Activated CD8-positive, alpha-beta memory T cell treated with anti-CD3 and anti-CD28 coated beads, Interleukin-2, amount 50 U/mL, for 1 hour (primary cell): Measurements from ENCODE around the gene ADCY10.
"Not testable (repeated sequence)": the region's sequence is repeated elsewhere in the genome, so short reads cannot be mapped to it uniquely, and the experiment has no call there.

Source experiments
- DNase-seq: peaks from one replicate; pipeline ENCODE4 v3.0.0-alpha.2; 2020; ENCODE audit errors: extremely low read depth

Gene ADCY10

DNA sequence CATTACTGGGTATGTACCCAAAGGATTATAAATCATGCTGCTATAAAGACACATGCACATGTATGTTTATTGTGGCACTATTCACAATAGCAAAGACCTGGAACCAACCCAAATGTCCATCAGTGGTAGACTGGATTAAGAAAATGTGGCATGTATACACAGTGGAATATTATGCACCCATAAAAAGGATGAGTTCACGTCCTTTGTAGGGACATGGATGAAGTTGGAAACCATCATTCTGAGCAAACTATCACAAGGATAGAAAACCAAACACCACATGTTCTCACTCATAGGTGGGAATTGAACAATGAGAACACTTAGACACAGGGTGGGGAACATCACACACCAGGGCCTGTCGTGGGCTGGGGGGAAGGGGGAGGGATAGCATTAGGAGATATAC, 26.7 kb downstream of the ADCY10 start:
- DNase-seq = not testable (repeated sequence)

DNA sequence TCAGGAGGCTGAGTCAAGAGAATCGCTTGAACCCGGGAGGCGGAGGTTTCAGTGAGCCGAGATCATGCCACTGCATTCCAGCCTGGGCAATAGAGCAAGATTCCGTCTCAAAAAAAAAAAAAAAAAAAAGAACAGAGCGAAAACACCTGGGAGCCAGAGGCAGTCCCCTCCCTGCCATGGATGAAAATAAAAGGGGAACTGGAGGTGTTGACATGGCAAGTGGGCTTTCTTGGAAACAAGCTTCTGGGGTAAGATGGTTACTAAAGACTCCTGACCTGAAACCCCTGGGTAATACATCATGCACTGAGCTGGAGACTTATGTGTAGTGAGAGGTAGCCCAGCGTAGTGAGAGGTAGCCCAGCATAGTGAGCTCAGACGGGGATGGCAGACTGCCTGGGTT, 31.6 kb downstream of the ADCY10 start:
- DNase-seq = no peak

DNA sequence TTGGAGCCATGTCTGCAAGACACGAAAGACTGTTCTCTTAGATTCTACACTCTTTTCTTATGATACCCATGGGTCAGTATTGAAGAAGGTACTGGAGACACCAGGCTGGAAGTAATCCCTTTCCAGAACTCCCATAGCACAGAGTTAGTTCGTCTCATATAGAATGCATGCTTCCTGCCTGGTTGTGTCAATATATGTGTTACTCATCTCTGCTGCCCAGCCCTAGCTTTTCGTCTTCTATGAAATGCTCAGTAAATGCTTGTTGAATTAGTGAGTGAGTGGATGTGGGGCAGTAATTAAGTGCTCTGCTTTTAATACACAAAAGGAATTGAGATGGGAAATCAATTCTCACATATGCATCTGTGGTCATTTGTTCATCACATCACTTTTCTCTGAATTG, 32.1 kb downstream of the ADCY10 start:
- no peak for DNase-seq

DNA sequence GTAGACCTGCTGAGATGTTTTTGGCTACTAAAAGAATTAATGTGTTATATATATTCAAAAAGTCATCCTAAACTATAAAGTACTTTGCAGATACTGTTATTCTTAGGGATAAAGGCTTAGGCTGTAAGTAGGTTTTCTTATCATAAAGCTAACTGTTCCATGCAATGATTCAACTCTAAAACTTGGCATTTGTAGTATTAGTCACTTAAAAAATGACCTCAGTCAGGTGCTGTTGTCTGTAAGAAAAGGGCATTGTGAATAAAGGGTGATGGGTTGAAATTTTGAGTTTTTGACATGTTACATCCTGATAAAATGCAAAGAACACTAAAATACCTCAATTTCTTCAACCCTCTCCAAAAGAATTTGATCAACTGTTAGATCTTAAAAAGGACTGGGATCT, 32.9 kb downstream of the ADCY10 start:
- no peak for DNase-seq

DNA sequence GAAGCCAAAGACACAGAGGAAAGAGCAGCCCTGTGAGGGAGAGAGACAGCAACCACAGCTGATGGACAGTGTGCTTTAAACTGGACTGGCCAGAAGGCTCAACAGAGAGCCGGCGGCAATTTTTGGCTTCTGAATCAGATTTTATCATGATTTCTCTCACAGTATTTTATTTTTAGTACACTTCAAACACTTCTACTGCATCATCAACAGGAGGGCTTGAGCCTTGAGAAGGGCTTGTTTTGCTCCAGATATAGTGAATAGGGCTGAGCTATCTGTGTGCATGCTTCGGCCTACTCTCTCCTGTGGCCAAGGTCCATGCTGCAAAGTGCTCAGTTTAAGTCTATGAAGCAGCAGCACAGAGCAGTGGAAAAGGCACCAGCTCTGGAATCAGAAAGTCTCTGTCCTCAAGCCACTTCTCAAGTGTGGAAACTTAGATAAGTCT, 33.3 kb downstream of the ADCY10 start:
- DNase-seq = no peak

DNA sequence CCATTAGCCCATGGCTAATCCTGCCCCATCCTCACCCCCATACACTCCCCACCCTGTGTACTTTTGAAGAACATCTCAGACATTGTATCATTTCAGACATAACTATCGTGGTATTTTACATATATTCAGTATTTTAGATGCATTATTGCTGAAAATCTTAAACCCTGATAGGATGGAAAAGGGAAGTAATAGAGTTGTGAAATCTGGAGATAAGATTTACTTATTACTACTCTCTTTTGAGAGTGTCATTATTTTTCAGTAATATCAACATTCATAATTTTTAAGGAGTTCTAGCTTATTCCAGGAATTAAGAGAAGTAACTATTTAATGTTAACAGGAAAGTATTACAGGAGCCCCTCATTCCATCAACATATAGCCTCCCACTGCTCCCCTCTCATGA, 34.4 kb downstream of the ADCY10 start:
- no peak for DNase-seq

DNA sequence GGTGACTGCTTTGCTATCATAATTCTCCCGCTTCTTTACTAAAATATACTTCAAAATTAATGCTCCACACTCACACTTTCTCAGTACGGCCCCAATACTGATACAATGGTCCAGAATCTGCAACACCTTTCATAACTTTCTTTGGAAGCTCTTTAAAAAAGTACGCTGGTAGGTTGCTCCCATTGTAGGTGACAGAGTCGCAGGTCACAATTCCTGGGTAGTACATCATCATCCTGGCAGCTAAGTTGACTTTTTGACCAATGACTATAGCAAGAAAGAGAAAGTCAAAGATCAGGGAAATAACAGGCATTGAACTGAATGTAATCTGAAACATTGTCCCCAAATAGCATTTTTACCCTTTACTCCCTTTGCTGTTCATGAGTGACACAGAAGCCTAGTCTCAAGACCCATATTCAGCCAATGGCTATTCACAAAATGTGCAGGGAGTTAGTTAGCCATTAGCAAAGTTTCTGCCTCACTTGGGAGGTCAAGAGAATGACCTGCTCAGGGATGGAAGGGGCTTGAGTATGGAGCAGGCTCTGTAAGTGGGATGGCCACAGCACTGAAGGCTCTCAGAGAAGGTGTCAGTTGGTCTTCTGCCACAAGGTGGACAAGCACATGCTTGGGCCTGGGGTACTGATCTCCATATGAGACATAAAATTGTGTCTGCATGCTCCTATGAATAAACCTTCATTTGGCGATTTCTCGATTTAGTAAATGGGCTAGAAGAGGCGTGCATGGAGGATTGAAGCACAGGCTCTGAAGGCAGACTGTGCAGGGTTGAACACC, 35.4 kb downstream of the ADCY10 start:
- no peak for DNase-seq

DNA sequence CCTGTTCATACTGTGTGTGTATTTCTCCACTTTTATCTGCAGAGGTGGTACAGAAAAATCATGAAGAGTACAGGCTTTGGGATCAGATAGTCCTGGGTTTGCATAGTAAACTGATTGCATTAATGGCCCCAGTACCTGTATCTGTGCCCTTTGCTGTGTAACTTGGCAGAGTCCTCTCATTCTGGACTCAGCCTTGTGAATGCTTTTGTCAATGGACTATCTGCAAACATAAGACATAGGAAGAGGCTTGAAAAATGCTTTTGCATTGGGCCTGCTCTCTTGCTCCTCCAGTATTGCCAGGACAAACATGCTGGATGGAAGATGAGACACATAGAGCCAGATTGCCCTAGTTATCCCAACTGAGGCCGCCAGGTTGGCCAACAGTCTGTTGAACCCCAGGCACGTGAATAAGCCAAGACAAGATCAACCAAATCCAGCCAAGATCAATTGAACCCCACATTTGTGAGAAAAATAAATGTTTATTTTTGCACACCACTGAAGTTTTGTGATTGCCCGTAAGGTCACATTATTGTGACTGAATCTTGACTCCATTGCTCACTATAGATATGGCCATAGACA, 37.2 kb downstream of the ADCY10 start:
- DNase-seq = no peak

DNA sequence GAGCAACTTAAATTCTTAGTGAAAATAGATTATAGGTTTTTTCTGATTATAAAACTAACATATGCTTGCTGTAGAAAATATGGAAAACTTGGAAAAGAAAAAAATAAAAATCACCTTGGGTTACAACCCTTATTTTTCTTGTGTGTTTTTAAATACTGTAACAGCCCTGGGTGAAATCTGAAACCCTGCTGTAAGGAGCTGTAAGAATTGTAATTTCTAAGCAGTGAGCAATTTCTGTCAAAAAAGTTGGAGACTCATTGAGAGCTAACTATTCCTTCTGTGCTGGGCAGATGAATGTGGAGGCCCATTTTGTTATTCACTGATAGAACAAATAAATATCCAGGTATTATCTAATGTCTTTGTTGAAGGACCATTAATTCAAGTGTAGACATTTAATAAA, 42.6 kb downstream of the ADCY10 start:
- no peak for DNase-seq

DNA sequence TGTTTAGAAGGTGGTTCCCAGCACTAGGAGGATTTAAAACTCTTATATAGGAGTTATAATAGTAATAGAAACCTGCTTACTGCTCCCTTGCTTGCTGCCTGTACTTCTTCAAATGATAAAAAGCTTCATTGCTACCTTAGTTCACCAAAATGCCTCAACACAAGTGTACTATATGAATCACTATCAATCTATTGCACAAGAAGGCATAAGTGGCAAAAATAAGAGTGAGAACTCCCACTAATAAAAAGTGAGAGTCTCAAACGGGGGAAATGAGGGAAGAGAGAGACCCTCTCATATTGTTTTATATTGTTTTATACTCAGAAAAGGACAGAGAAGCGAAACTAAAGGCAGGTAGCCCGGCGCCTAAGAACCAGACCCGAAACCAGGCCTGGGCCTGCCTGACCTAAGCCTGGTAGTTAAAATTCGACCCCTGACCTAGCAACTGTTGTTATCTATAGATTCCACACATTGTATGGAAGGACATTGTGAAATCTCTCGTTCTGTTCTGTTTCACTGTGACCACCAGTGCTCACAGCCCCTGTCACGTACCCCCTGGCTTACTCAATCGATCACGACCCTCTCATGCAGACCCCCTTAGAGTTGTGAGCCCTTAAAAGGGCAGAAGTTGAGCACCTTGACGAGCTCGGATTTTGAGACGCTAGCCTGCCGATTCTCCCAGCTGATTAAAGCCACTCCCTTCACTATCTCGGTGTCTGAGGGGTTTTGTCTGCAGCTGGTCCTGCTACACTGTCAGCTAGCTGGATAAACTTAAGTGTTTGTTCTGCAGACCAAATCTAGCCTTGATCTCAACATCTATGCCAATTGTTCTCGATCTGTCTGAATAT, 44.6 kb downstream of the ADCY10 start:
- DNase-seq = not testable (repeated sequence)

DNA sequence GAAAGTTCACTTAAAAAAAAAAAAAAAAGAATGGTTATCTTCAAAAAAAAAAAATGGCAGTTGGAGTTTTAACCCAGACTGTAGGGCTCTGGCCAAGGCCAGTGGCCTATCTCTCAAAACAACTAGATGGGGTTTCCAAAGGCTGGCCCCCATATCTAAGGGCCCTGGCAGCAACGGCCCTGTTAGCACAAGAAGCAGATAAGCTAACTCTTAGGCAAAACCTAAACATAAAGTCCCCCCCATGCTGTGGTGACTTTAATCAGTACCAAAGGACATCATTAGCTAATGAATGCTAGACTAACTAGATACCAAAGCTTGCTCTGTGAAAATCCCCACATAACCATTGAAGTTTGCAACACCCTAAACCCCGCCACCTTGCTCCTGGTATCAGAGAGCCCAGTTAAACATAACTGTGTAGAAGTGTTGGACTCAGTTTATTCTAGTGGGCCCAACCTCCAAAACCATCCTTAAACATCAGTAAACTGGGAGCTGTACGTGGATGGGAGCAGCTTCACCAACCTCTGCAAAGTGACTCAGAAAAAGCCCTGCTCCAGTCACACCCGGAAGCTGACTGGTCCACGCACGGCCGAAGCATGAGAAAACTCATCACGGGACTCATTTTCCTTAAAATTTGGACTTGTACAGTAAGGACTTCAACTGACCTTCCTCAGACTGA, 47.1 kb downstream of the ADCY10 start:
- not testable (repeated sequence) for DNase-seq

DNA sequence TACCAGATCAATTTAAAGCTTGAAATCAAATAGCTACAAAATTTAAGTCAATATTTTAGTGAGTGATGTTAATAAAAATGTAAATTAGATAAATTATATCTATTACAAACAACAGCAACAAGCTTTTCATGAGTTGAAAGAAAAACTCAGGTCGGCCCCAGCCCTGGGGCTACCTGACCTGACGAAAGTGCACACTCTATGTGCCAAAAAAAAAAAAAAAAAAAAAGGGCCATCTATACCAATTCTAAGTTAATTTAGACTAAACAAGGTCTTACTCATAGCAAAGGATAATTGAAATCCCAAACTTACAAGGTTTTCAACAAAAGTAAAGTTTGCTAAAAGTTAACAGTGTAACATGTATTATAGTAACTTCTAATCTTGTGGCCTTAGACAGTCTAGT, 47.6 kb downstream of the ADCY10 start:
- DNase-seq = not testable (repeated sequence)

DNA sequence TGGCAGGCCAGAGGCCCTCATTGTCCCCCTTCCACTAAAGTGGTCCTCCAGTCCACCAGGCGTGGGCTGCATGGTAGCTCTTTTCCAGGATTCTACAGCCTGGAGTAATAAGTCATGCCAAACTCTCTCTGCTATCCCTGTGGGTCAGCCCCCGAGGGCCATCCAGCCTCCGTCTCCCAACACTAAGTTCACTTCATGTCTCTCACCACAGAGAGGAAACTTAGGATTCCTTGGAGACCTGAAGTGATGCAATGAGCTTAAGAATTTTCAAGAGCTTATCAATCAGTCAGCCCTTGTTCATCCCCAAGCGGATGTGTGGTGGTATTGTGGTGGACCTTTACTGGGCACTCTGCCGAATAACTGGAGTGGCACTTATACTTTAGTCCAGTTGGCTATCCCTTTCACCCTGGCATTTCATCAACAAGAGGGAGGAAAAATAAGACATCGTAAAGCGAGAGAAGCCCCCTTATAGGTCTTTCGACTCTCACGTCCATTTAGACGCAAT, 48.1 kb downstream of the ADCY10 start:
- not testable (repeated sequence) for DNase-seq

DNA sequence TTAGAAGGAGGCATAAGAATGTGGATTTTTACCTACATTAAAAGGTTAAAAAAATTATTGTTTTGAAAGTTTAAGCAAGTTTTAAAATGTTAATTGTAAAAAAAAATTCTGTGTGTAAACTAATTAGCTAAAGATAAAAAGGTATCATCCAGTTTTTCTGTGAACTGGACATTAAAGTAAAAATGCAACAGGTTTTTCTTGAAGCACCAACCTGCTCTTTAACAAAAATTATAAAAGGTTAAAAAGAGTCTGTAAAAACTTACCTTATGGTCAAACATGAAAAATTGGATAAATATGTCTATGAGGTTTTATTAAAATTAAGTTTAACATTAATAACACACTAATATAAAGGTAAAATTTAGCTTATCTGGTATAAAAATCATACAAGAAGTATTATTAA, 48.7 kb downstream of the ADCY10 start:
- not testable (repeated sequence) for DNase-seq

DNA sequence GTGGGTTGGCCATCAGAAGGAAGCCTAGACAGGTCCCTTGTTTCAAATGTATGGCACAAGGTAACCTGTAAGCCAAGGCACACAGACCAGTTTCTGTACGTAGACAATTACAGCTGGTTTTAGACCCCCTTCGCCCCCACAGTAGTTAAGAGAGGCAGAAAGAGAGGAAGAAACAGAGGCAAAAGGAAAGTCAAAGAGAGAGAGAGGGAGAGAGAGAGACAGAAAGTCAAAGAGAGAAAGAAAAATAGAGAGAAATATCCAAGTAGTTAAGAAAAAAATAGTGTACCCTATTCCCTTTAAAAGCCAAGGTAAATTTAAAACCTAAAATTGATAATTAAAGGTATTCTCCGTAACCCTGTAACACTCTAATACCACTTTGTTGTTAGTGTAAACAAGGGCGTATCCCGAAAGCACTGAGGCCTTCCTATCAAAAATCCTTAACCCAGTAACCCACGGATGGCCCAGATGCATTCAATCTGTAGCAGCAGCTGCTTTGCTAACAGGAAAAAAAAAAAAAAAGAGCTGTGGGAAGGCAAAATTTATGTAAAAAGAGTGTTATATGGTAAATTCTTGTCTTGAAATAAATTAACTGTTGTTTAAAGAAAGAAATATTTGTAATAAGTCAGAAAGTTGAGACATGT, 49.4 kb downstream of the ADCY10 start:
- DNase-seq = no peak

DNA sequence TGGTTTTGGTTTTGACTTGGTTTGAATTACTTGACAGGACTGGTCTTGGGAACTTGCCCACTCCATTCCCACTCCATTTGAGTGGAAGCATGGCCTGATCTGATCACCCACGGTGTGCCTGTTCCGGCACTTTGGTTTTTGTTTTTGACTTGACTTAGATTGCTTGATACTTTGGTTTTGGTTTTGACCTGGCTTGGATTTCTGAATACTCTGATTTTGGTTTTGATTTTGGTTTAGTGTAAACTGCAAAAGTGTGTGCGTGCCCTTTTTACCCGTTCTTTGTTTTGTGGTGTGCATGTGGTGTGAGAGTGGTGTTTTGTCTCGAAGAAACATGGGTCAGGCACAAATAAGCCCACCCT, 50.0 kb downstream of the ADCY10 start:
- no peak for DNase-seq

DNA sequence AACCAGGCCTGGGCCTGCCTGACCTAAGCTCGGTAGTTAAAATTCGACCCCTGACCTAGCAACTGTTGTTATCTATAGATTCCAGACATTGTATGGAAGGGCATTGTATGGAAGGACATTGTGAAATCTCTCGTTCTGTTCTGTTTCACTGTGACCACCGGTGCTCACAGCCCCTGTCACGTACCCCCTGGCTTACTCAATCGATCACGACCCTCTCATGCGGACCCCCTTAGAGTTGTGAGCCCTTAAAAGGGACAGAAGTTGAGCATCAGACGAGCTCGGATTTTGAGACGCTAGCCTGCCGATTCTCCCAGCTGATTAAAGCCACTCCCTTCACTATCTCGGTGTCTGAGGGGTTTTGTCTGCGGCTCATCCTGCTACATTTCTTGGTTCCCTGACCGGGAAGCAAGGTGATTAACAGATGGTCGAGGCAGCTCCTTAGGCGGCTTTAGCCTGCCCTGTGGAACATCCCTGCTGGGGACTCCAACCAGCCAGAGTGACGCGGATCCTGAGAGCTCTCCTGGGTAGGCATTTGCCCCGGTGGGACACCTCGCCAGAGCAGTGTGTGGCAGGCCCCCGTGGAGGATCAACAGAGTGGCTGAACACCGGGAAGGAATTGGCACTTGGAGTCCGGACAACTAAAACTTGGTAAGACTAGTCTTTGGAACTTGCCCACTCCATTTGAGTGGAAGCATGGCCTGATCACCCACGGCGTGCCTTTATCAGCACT, 50.6 kb downstream of the ADCY10 start:
- DNase-seq = not testable (repeated sequence)

DNA sequence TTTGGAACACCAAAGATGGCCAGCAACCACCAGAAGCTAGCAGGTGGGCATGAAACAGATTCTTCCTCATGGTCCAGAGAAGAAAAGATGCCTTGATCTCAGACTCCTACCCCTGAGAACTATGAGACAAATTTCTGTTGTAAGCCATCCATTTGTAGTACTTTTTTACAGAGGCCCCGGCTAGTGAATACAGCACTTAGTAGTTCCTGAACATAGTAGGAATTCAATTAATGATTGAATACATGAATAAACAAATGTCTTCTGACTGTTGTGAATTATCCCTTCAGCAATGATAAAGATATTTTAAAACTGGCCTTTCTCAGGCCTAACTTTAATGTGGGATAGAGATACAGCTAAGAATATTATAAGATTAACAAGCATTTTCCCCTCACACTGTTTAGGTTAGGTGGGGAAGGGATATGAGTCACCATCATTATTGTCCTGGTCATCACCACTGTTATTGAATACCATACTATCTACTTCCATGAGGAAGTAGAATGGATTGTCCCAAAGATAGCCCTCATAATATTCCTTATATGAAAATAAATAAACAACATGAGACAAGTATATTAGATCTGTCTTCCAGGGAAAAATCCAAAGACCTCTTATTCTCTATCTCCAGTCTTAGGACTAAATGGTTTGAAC, 51.4 kb downstream of the ADCY10 start:
- no peak for DNase-seq

DNA sequence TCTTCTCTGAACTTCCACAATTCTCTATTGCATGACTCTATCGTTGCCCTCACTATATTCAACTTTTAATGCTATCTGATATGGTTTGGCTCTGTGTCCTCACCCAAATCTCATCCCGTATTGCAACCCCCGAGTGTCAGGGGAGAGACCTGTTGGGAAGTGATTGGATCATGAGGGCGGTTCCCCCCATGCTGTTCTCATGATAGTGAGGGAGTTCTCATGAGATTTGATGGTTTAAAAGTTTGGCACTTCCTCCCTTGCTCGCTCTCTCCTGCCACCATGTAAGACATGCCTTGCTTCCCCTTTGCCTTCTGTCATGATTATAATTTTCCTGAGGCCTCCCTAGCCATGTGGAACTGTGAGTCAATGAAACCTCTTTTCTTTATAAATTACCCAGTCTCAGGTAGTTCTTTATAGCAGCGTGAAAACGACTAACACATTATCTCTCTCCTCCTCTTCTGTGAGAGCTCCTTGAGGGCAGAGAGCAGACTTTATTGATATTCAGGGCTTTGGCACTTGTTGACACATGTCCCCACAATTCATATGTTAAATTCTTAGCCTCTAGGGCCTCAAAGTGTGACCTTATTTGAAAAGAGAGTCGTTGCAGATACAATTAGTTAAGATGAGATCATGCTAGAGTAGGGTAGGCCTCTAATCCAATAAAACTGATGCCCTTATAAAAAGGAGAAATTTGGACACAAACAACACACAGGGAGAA, 52.1 kb downstream of the ADCY10 start:
- DNase-seq = no peak
